K562 (cell line): Measurements from ENCODE around the gene CBR4. TPM values are rescaled to one million over a fixed set of nuclear protein-coding genes. Genes with fewer than 3 reads are reported as not detected.
A peak's percentile ranks its signal among the peaks of the same experiment; 100 is the strongest.

ENCODE experiments used
- MAFG ChIP-seq: fragments of 450-650 bp; conservative IDR thresholded peaks from 2 replicates; pipeline ENCODE4 v1.6.1; 2016; ENCODE audit warnings: missing genetic modification characterization, missing compliant biosample characterization
- ZNF354B ChIP-seq: fragments of 250-450 bp; sonication (Bioruptor Pico); IDR thresholded peaks from 2 replicates; pipeline ENCODE4 v1.4.0; 2020
- ZNF583 ChIP-seq: fragments of 250-450 bp; sonication (Bioruptor Pico); IDR thresholded peaks from 2 replicates; pipeline ENCODE4 v1.4.0; 2020
- polyA plus RNA-seq, 8 experiments: library from polyadenylated mRNA; depleted of rRNA in 4 of 8; stranded (reverse) in 5 of 8; unstranded in 3 of 8; fragments of >200 nt; fragmentation: Nextera tagmentation in 2 of 8; fragmentation: Illumina TruSeq in 1 of 8; extraction: Ambion mirVana in 2 of 8; extraction: Trizol in 1 of 8; gene quantifications; 2 replicates each; pipeline versions ENCODE4 v1.2.1 to v1.2.3, GENCODE V29; 2011 to 2014; ENCODE audit warnings: inconsistent platforms in 1 of 8, missing spikeins in 1 of 8
- total RNA-seq, 7 experiments: library from RNA; depleted of rRNA in 6 of 7; stranded (reverse); fragments of >200 nt in 6 of 7; fragmentation: Illumina TruSeq in 2 of 7; extraction: Trizol in 2 of 7; gene quantifications; 2 replicates each; pipeline versions ENCODE4 v1.2.1 to v1.2.3, GENCODE V29; 2011 to 2021; ENCODE audit warnings: low replicate concordance in 1 of 7
- TF ChIP-seq, protein P1 (sequence below): fragments of 450-650 bp; IDR thresholded peaks from 2 replicates; pipeline ENCODE4 v1.6.1; 2016; ENCODE audit warnings: borderline replicate concordance
- TF ChIP-seq, protein P2 (sequence below): fragments of 450-650 bp; IDR thresholded peaks from 2 replicates; pipeline ENCODE4 v1.6.1; 2016
- TF ChIP-seq, protein P3 (sequence below): IDR thresholded peaks from 2 replicates; pipeline ENCODE4 v1.6.1; 2016; ENCODE audit warnings: missing genetic modification characterization, missing compliant biosample characterization
- TF ChIP-seq, protein P4 (sequence below): fragments of 450-650 bp; formaldehyde crosslinking; conservative IDR thresholded peaks from 2 replicates; pipeline ENCODE4 v1.4.0; 2022; ENCODE audit warnings: mild to moderate bottlenecking, missing genetic modification characterization

Gene CBR4
- total and polyA plus RNA-seq, 9 of the 15 experiments (the other 6 are each of a cell fraction or from before 2014, with no cell fraction given), result 12.1 to 26.4 (median 18.6) TPM

DNA sequence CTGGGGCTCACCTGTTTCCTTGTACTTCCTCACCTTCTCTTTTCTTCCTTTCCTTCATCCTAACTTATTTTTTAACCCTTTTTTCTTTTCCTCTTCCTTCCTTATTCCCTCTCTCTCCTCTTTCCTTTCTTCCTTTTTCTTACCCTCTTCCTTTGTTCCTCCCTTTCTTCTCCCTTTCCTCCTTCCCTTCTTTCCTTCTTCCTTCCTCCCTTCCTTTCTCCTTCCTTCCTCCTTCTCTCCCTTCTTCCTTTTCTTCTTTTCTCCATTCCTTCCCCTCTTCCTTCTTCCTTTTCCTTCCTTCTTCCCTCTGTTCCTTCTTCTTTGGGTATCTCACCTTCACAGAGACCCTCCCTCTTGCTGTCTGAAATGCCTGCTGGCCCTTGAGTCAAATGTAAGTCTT, 22.1 kb upstream of the CBR4 start (continued):
- TF ChIP-seq, protein P1, sequence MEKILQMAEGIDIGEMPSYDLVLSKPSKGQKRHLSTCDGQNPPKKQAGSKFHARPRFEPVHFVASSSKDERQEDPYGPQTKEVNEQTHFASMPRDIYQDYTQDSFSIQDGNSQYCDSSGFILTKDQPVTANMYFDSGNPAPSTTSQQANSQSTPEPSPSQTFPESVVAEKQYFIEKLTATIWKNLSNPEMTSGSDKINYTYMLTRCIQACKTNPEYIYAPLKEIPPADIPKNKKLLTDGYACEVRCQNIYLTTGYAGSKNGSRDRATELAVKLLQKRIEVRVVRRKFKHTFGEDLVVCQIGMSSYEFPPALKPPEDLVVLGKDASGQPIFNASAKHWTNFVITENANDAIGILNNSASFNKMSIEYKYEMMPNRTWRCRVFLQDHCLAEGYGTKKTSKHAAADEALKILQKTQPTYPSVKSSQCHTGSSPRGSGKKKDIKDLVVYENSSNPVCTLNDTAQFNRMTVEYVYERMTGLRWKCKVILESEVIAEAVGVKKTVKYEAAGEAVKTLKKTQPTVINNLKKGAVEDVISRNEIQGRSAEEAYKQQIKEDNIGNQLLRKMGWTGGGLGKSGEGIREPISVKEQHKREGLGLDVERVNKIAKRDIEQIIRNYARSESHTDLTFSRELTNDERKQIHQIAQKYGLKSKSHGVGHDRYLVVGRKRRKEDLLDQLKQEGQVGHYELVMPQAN, result peak; percentile 23; the same call in 1 of the 2 replicates
- TF ChIP-seq, protein P2, sequence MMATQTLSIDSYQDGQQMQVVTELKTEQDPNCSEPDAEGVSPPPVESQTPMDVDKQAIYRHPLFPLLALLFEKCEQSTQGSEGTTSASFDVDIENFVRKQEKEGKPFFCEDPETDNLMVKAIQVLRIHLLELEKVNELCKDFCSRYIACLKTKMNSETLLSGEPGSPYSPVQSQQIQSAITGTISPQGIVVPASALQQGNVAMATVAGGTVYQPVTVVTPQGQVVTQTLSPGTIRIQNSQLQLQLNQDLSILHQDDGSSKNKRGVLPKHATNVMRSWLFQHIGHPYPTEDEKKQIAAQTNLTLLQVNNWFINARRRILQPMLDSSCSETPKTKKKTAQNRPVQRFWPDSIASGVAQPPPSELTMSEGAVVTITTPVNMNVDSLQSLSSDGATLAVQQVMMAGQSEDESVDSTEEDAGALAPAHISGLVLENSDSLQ, result no peak
- TF ChIP-seq, protein P3, sequence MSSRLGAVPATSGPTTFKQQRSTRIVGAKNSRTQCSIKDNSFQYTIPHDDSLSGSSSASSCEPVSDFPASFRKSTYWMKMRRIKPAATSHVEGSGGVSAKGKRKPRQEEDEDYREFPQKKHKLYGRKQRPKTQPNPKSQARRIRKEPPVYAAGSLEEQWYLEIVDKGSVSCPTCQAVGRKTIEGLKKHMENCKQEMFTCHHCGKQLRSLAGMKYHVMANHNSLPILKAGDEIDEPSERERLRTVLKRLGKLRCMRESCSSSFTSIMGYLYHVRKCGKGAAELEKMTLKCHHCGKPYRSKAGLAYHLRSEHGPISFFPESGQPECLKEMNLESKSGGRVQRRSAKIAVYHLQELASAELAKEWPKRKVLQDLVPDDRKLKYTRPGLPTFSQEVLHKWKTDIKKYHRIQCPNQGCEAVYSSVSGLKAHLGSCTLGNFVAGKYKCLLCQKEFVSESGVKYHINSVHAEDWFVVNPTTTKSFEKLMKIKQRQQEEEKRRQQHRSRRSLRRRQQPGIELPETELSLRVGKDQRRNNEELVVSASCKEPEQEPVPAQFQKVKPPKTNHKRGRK (tag), result peak; percentile 95
- TF ChIP-seq ZNF583 (no peak), MAFG (no peak), ZNF354B (no peak)
- TF ChIP-seq, protein P4, sequence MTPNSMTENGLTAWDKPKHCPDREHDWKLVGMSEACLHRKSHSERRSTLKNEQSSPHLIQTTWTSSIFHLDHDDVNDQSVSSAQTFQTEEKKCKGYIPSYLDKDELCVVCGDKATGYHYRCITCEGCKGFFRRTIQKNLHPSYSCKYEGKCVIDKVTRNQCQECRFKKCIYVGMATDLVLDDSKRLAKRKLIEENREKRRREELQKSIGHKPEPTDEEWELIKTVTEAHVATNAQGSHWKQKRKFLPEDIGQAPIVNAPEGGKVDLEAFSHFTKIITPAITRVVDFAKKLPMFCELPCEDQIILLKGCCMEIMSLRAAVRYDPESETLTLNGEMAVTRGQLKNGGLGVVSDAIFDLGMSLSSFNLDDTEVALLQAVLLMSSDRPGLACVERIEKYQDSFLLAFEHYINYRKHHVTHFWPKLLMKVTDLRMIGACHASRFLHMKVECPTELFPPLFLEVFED (CRISPR knock-in tag), result 0 out of 2 replicates have a peak, but pooled peaks have one; percentile 48
